ENCODE results near the gene STX8. TPM values are rescaled to one million over a fixed set of nuclear protein-coding genes. Genes with fewer than 3 reads are reported as not detected.

Gene STX8
- total and polyA plus RNA-seq, 3 donors from 2014 or later, result 103 to 160 (median 125) TPM

- 90% methylated on average over 6 of the region's 6 CpGs for WGBS, 2 donors
- no peak overlapping the region for H3K4me3 ChIP-seq
- no peak for DNase-seq
- H3K27me3 ChIP-seq, result no peaks in the 10 kb centered on the region
- no peaks in the 10 kb centered on the region for H3K36me3 ChIP-seq (ENCODE audit: low read depth, missing control alignments)
- TF ChIP-seq CTCF (IDR thresholded peaks at IDR 0.05), result no peak
- no peak for TF ChIP-seq POLR2A (IDR thresholded peaks at IDR 0.05)
- intact Hi-C loops (cut with DNase I; ENCODE audit: low total_unique reads), result no loop called here
- H3K9me3 ChIP-seq, result no peaks in the 10 kb centered on the region
- no peaks in the 10 kb centered on the region for H3K4me1 ChIP-seq
- no peak overlapping the region for H3K27ac ChIP-seq
Observed at GRCh38 chr17:9350080-9350479, 225.5 kb downstream of the STX8 start.

GRCh38 chr17:9346296-9346926 lies 229.2 kb downstream of the STX8 start:
- intact Hi-C loops (cut with DNase I; ENCODE audit: low total_unique reads), result no loop called here
- no peaks in the 10 kb centered on the region for H3K27me3 ChIP-seq
- no peaks in the 10 kb centered on the region for H3K9me3 ChIP-seq
- H3K27ac ChIP-seq, result no peak overlapping the region
- 93% methylated on average over 5 of the region's 5 CpGs for WGBS, 2 donors
- no peak overlapping the region for H3K4me3 ChIP-seq
- H3K36me3 ChIP-seq (ENCODE audit: low read depth, missing control alignments), result no peaks in the 10 kb centered on the region
- no peaks in the 10 kb centered on the region for H3K4me1 ChIP-seq
- TF ChIP-seq POLR2A (IDR thresholded peaks at IDR 0.05) (no peak), CTCF (IDR thresholded peaks at IDR 0.05) (no peak)
- no peak for DNase-seq

GRCh38 chr17:9343516-9343915 lies 232.1 kb downstream of the STX8 start:
- Histone ChIP-seq H3K27ac (no peak overlapping the region), H3K4me3 (no peak overlapping the region), H3K4me1 (no peaks in the 10 kb centered on the region), H3K36me3 (ENCODE audit: low read depth, missing control alignments) (no peaks in the 10 kb centered on the region), H3K27me3 (no peaks in the 10 kb centered on the region), H3K9me3 (no peaks in the 10 kb centered on the region)
- intact Hi-C loops (cut with DNase I; ENCODE audit: low total_unique reads), result no loop called here
- TF ChIP-seq POLR2A (IDR thresholded peaks at IDR 0.05) (no peak), CTCF (IDR thresholded peaks at IDR 0.05) (no peak)
- DNase-seq, result peak; percentile 35
- 46 to 56% methylated on average over 5 of the region's 5 CpGs for WGBS, 2 donors

- intact Hi-C loops (cut with DNase I; ENCODE audit: low total_unique reads), result no loop called here
- WGBS, 2 donors, result 91 to 93% methylated on average over 7 to 8 of the region's 8 CpGs
Observed at GRCh38 chr17:9342225-9342624, 233.4 kb downstream of the STX8 start.

More at GRCh38 chr17:9342225-9342624, 233.4 kb downstream of the STX8 start:
- no peak overlapping the region for H3K4me3 ChIP-seq
- no peak overlapping the region for H3K27ac ChIP-seq
- no peaks in the 10 kb centered on the region for H3K36me3 ChIP-seq (ENCODE audit: low read depth, missing control alignments)
- H3K27me3 ChIP-seq, result no peaks in the 10 kb centered on the region
- H3K4me1 ChIP-seq, result no peaks in the 10 kb centered on the region
- DNase-seq, result no peak
- TF ChIP-seq POLR2A (IDR thresholded peaks at IDR 0.05) (no peak), CTCF (IDR thresholded peaks at IDR 0.05) (no peak)
- no peaks in the 10 kb centered on the region for H3K9me3 ChIP-seq
